Measurements from ENCODE around the gene BCL7C.

The BCL7C gene

GRCh38 chr16:30902029-30902972, 8.4 kb upstream of the BCL7C start:
- ChIA-PET CTCF (interaction anchor here (0.7 to 2.1 kb wide), 13 partner anchors 10 to 120 kb away, joined by 3 to 41 read pairs (median 5); no protein-coding TSS in a partner anchor), POLR2A (interaction anchor here (0.7 to 4.0 kb wide), 18 partner anchors 9 to 205 kb away, joined by 3 to 47 read pairs (median 5); partner anchors contain the start of genes BCL7C, FBXL19, PHKG2 and ZNF629)
- peak; percentile 69; the same call in 1 of the 2 replicates for TF ChIP-seq FOXM1 (IDR thresholded peaks at IDR 0.05; ENCODE audit: borderline replicate concordance)
- no peak for TF ChIP-seq SP1 (IDR thresholded peaks at IDR 0.05)
- peak; percentile 74 for TF ChIP-seq ARNT (IDR thresholded peaks at IDR 0.05)
- DNase-seq (ENCODE audit: extremely low spot score), result peak; percentile 91

GRCh38 chr16:30901201-30902028, 7.5 kb upstream of the BCL7C start:
- POLR2A ChIA-PET, result interaction anchor here (1.0 to 4.0 kb wide), 18 partner anchors 8 to 204 kb away, joined by 3 to 47 read pairs (median 5); partner anchors contain the start of genes BCL7C, FBXL19, PHKG2 and ZNF629
- TF ChIP-seq ZNF384 (IDR thresholded peaks at IDR 0.05) (peak; percentile 83), SP1 (IDR thresholded peaks at IDR 0.05) (no peak)
- DNase-seq (ENCODE audit: extremely low spot score), result no peak
- CTCF ChIA-PET, result interaction anchor here (0.5 to 2.1 kb wide), 16 partner anchors 10 to 200 kb away, joined by 3 to 41 read pairs (median 5); no protein-coding TSS in a partner anchor

- ChIA-PET POLR2A (interaction anchor here (1.0 to 4.0 kb wide), 9 partner anchors 8 to 152 kb away, joined by 3 to 47 read pairs (median 6); partner anchors contain the start of genes PHKG2 and ZNF629), CTCF (interaction anchor here (0.6 to 2.1 kb wide), 4 partner anchors 11 to 94 kb away, joined by 3 to 41 read pairs (median 6); no protein-coding TSS in a partner anchor)
- TF ChIP-seq PKNOX1 (IDR thresholded peaks at IDR 0.05) (no peak), ARNT (IDR thresholded peaks at IDR 0.05) (no peak), CTBP1 (IDR thresholded peaks at IDR 0.05; ENCODE audit: borderline replicate concordance) (no peak), FOXM1 (IDR thresholded peaks at IDR 0.05; ENCODE audit: borderline replicate concordance) (no peak), LEF1 (IDR thresholded peaks at IDR 0.05; ENCODE audit: borderline replicate concordance) (no peak), ZNF384 (IDR thresholded peaks at IDR 0.05) (no peak), HDGF (IDR thresholded peaks at IDR 0.05; ENCODE audit: borderline replicate concordance) (no peak), NFRKB (IDR thresholded peaks at IDR 0.05) (no peak), TARDBP (IDR thresholded peaks at IDR 0.05) (no peak), FOXK2 (IDR thresholded peaks at IDR 0.05) (no peak)
- DNase-seq (ENCODE audit: extremely low spot score), result no peak
These were observed 6.7 kb upstream of the BCL7C start for GRCh38 chr16:30900588-30900987.

- POLR2A ChIA-PET, result interaction anchor here (1.1 to 4.0 kb wide), 2 partner anchors 24 to 94 kb away, joined by 4 to 47 read pairs; no protein-coding TSS in a partner anchor
- no peak for TF ChIP-seq HDGF (IDR thresholded peaks at IDR 0.05; ENCODE audit: borderline replicate concordance)
- no peak for TF ChIP-seq FOXA1 (IDR thresholded peaks at IDR 0.05)
- TF ChIP-seq ARNT (IDR thresholded peaks at IDR 0.05), result no peak
- TF ChIP-seq SUZ12 (IDR thresholded peaks at IDR 0.05), result no peak
- no peak for TF ChIP-seq TARDBP (IDR thresholded peaks at IDR 0.05)
- no peak for TF ChIP-seq BHLHE40 (IDR thresholded peaks at IDR 0.05; ENCODE audit: borderline replicate concordance)
- no peak for TF ChIP-seq NFRKB (IDR thresholded peaks at IDR 0.05)
- TF ChIP-seq PKNOX1 (IDR thresholded peaks at IDR 0.05), result no peak
- no peak for TF ChIP-seq FOXM1 (IDR thresholded peaks at IDR 0.05; ENCODE audit: borderline replicate concordance)
- TF ChIP-seq L3MBTL2 (conservative IDR thresholded peaks at IDR 0.05), result no peak
- TF ChIP-seq SP1 (IDR thresholded peaks at IDR 0.05), result no peak
- no peak for TF ChIP-seq LEF1 (IDR thresholded peaks at IDR 0.05; ENCODE audit: borderline replicate concordance)
- TF ChIP-seq CTBP1 (IDR thresholded peaks at IDR 0.05; ENCODE audit: borderline replicate concordance), result no peak
- TF ChIP-seq FOXK2 (IDR thresholded peaks at IDR 0.05), result no peak
- no peak for TF ChIP-seq ELF4 (IDR thresholded peaks at IDR 0.05)
- no peak for TF ChIP-seq ZNF384 (IDR thresholded peaks at IDR 0.05)
- CTCF ChIA-PET, result interaction anchor here (2.1 kb wide), 1 partner anchor 54 kb away, joined by 5 read pairs; no protein-coding TSS in a partner anchor
- no peak for DNase-seq (ENCODE audit: extremely low spot score)
These were observed 5.9 kb upstream of the BCL7C start for GRCh38 chr16:30899794-30900193.

GRCh38 chr16:30896889-30897733, 3.2 kb upstream of the BCL7C start:
- TF ChIP-seq FOXM1 (IDR thresholded peaks at IDR 0.05; ENCODE audit: borderline replicate concordance) (no peak), CTBP1 (IDR thresholded peaks at IDR 0.05; ENCODE audit: borderline replicate concordance) (no peak), SUZ12 (IDR thresholded peaks at IDR 0.05) (no peak), TARDBP (IDR thresholded peaks at IDR 0.05) (no peak), HDGF (IDR thresholded peaks at IDR 0.05; ENCODE audit: borderline replicate concordance) (0 out of 2 replicates have a peak, but pooled peaks have one; percentile 81), NFRKB (IDR thresholded peaks at IDR 0.05) (no peak), FOXK2 (IDR thresholded peaks at IDR 0.05) (no peak), LEF1 (IDR thresholded peaks at IDR 0.05; ENCODE audit: borderline replicate concordance) (0 out of 2 replicates have a peak, but pooled peaks have one; percentile 67), BHLHE40 (IDR thresholded peaks at IDR 0.05; ENCODE audit: borderline replicate concordance) (no peak), SP1 (IDR thresholded peaks at IDR 0.05) (no peak), ARNT (IDR thresholded peaks at IDR 0.05) (no peak), L3MBTL2 (conservative IDR thresholded peaks at IDR 0.05) (no peak), ZNF384 (IDR thresholded peaks at IDR 0.05) (no peak), FOXA1 (IDR thresholded peaks at IDR 0.05) (no peak), PKNOX1 (IDR thresholded peaks at IDR 0.05) (peak; percentile 69; the same call in 1 of the 2 replicates), ELF4 (IDR thresholded peaks at IDR 0.05) (peak; percentile 52)
- CTCF ChIA-PET, result interaction anchor here (0.6 kb wide), 1 partner anchor 58 kb away, joined by 4 read pairs; no protein-coding TSS in a partner anchor
- DNase-seq (ENCODE audit: extremely low spot score), result peak; percentile 97
- POLR2A ChIA-PET, result interaction anchor here (1.0 to 4.2 kb wide), 15 partner anchors 9 to 122 kb away, joined by 3 to 50 read pairs (median 6); partner anchors contain the start of gene FBXL19

Measured in HEK293T (cell line).